HCT116 (cell line): Measurements from ENCODE around the gene PANK3. TPM values are rescaled to one million over a fixed set of nuclear protein-coding genes. Genes with fewer than 3 reads are reported as not detected.

Experiments used
- ATAC-seq: fragments of 200-7000 bp; cut with Tn5 transposase; 2 replicates; pipeline ENCODE4 v1.9.1; 2020; ENCODE audit warnings: mild to moderate bottlenecking, moderate library complexity
- BruUV-seq: library from RNA; stranded (reverse); fragments of 400-500 nt; replicated peaks from 2 replicates; lab custom pipeline; 2021; lab: Mats Ljungman, UMichigan
- CTCF ChIA-PET: fragments of 300-600 bp; sonication (Branson Sonifier 250); formaldehyde crosslinking; loops from one replicate; lab custom pipeline; 2021; ENCODE audit warnings: antibody characterized with exemption; lab: Charles Lee
- POLR2A ChIA-PET: fragments of 300-600, 350-600 bp; sonication (Branson Sonifier 250); formaldehyde crosslinking; loops from one replicate; lab custom pipeline; 2021; ENCODE audit warnings: antibody characterized with exemption; lab: Charles Lee
- RAD21 ChIA-PET, 2 experiments: fragments of 300-600 bp; sonication (Branson Sonifier 250); formaldehyde crosslinking; loops; one replicate each; lab custom pipeline; 2023; ENCODE audit warnings: low total read pairs in 2 of 2; ENCODE audit not compliant: uncharacterized antibody in 2 of 2, unreplicated experiment in 2 of 2, low non-redundant PET in 1 of 2; lab: Charles Lee
- DNase-seq: peaks from one replicate; pipeline ENCODE4 v3.0.0-alpha.2; 2010; ENCODE audit warnings: low read depth, low spot score
- H2AFZ ChIP-seq: fragments of 200-600 bp; shearing (Covaris generic), sonication (generic); 2 replicates; pipeline ENCODE4 v1.6.1; 2017; ENCODE audit warnings: low read depth, mixed run types, mixed read lengths, antibody characterized with exemption, low read length; ENCODE audit not compliant: poor library complexity, severe bottlenecking
- H3K27ac ChIP-seq: 2 replicates; pipeline ENCODE4 v1.5.1; 2012; ENCODE audit warnings: low read depth, low read length
- H3K27me3 ChIP-seq: fragments of 200-600 bp; sonication (generic); 2 replicates; pipeline ENCODE4 v1.6.1; 2016; ENCODE audit warnings: mixed run types, low read length, mixed read lengths; ENCODE audit not compliant: insufficient read depth
- H3K36me3 ChIP-seq, 2 experiments: fragments of 200-500 bp in 1 of 2; fragments of 200-600 bp in 1 of 2; sonication (Bioruptor generic) in 1 of 2; sonication (generic) in 1 of 2; 2 replicates each; pipeline versions ENCODE4 v1.5.1 to v1.6.1; 2014 to 2016; ENCODE audit warnings: low read length in 2 of 2, inconsistent platforms in 1 of 2, mixed read lengths in 1 of 2, mixed run types in 1 of 2; ENCODE audit not compliant: insufficient read depth in 2 of 2, control insufficient read depth in 1 of 2
- H3K4me1 ChIP-seq, 2 experiments: fragments of 200-600 bp in 1 of 2; sonication (generic) in 1 of 2; 2 replicates each; pipeline versions ENCODE4 v1.5.1 to v1.6.1; 2012 to 2017; ENCODE audit warnings: low read length in 2 of 2, inconsistent platforms in 1 of 2, mild to moderate bottlenecking in 1 of 2, mixed read lengths in 1 of 2, mixed run types in 1 of 2, moderate library complexity in 1 of 2; ENCODE audit not compliant: insufficient read depth in 2 of 2, control insufficient read depth in 1 of 2
- H3K4me2 ChIP-seq: fragments of 200-600 bp; sonication (generic); 2 replicates; pipeline ENCODE4 v1.6.1; 2017; ENCODE audit warnings: mixed run types, low read length, mixed read lengths
- H3K4me3 ChIP-seq, 2 experiments: fragments of 200-600 bp in 1 of 2; sonication (generic) in 1 of 2; replicated peaks in 1 of 2; 2 replicates each; pipeline ENCODE4 v1.5.1; 2011 to 2016; ENCODE audit warnings: low read length in 2 of 2, control low read depth in 1 of 2, low read depth in 1 of 2, mild to moderate bottlenecking in 1 of 2, mixed read lengths in 1 of 2, mixed run types in 1 of 2
- H3K79me2 ChIP-seq: fragments of 200-600 bp; sonication (generic); 2 replicates; pipeline ENCODE4 v1.6.1; 2017; ENCODE audit warnings: mild to moderate bottlenecking, mixed run types, low read length, moderate library complexity, mixed read lengths; ENCODE audit not compliant: insufficient read depth
- H3K9ac ChIP-seq: fragments of 200-600 bp; sonication (generic); 2 replicates; pipeline ENCODE4 v1.6.1; 2016; ENCODE audit warnings: low read length, mixed read lengths
- H3K9me2 ChIP-seq: fragments of 200-600 bp; sonication (generic), shearing (Covaris generic); 2 replicates; pipeline ENCODE4 v1.6.1; 2017; ENCODE audit warnings: mixed run types, mild to moderate bottlenecking, moderate library complexity; ENCODE audit not compliant: insufficient read depth
- H3K9me3 ChIP-seq, 2 experiments: fragments of 200-500 bp in 1 of 2; fragments of 200-600 bp in 1 of 2; sonication (Bioruptor generic) in 1 of 2; sonication (generic) in 1 of 2; 2 replicates each; pipeline ENCODE4 v1.6.1; 2014 to 2017; ENCODE audit warnings: low read length in 2 of 2, mixed read lengths in 2 of 2, inconsistent platforms in 1 of 2, low read depth in 1 of 2, mild to moderate bottlenecking in 1 of 2, mixed run types in 1 of 2, moderate library complexity in 1 of 2; ENCODE audit not compliant: control insufficient read depth in 1 of 2, insufficient read depth in 1 of 2
- H4K20me1 ChIP-seq: fragments of 200-600 bp; sonication (generic), shearing (Covaris generic); 2 replicates; pipeline ENCODE4 v1.6.1; 2017; ENCODE audit warnings: mixed run types, mild to moderate bottlenecking, moderate library complexity; ENCODE audit not compliant: insufficient read depth
- EGR1 ChIP-seq: IDR thresholded peaks from 2 replicates; pipeline ENCODE4 v1.6.1; 2012; ENCODE audit warnings: low read depth
- EZH2phosphoT487 ChIP-seq: fragments of 200-600 bp; IDR thresholded peaks from 2 replicates; pipeline ENCODE4 v1.6.1; 2018; ENCODE audit warnings: antibody characterized with exemption, borderline replicate concordance
- intact Hi-C: fragments of 100-400 bp; cut with micrococcal nuclease; formaldehyde crosslinking; loops from 2 replicates; pipeline ENCODE4 v1.10.0; 2022
- total RNA-seq: library from RNA; stranded (reverse); gene quantifications from one replicate; pipeline ENCODE4 v1.2.1, GENCODE V29; 2021; ENCODE audit not compliant: unreplicated experiment

Gene PANK3
- total RNA-seq, 1 experiment from 2014 or later = 56.5 TPM

- POLR2A ChIA-PET = interaction anchor here (1.0 kb wide), 1 partner anchor 9 kb away, joined by 3 read pairs; no protein-coding TSS in a partner anchor
- Histone ChIP-seq H3K27ac (no peak overlapping the region), H3K27me3 (0 out of 2 replicates have a peak, but pooled peaks cover 10% of the 10 kb centered on the region), H4K20me1 (no peaks in the 10 kb centered on the region), H3K79me2 (no peaks in the 10 kb centered on the region), H3K9me2 (no peaks in the 10 kb centered on the region), H3K4me1 (no peaks in the 10 kb centered on the region), H3K36me3 (no peaks in the 10 kb centered on the region), H2AFZ (no peak overlapping the region), H3K9me3 (no peaks in the 10 kb centered on the region), H3K4me3 (no peak overlapping the region), H3K4me2 (no peak overlapping the region), H3K9ac (no peak overlapping the region)
- CTCF ChIA-PET = no interaction called here
- no peak for ATAC-seq
- intact Hi-C loops = no loop called here
- no peak for TF ChIP-seq EGR1
- no TSS peak for BruUV-seq
- DNase-seq = no peak
- RAD21 ChIA-PET = no interaction called here
Measured at GRCh38 chr5:168587987-168588386, 8.8 kb upstream of the PANK3 start.

- CTCF ChIA-PET = no interaction called here
- no peak overlapping the region for H3K27ac ChIP-seq
Measured at GRCh38 chr5:168585119-168585856, 6.1 kb upstream of the PANK3 start.

More at GRCh38 chr5:168585119-168585856, 6.1 kb upstream of the PANK3 start:
- Histone ChIP-seq H3K4me3 (no peak overlapping the region), H3K9me2 (no peaks in the 10 kb centered on the region), H3K79me2 (no peaks in the 10 kb centered on the region), H3K4me1 (peaks cover 2% of the 10 kb centered on the region in 2 experiments; a peak in 3 of 4 replicates), H2AFZ (no peak overlapping the region), H3K27me3 (0 out of 2 replicates have a peak, but pooled peaks cover 4% of the 10 kb centered on the region), H3K36me3 (no peaks in the 10 kb centered on the region), H3K9me3 (no peaks in the 10 kb centered on the region), H3K4me2 (no peak overlapping the region), H4K20me1 (no peaks in the 10 kb centered on the region), H3K9ac (no peak overlapping the region)
- intact Hi-C loops = no loop called here
- ChIA-PET POLR2A (no interaction called here), RAD21 (no interaction called here)
- TF ChIP-seq EZH2phosphoT487 = no peak
- ATAC-seq (no peak), DNase-seq (no peak)
- BruUV-seq = no TSS peak
